NCI-H2081 (cell line): ENCODE results near the gene ZNF423.

Experiments
- DNase-seq, 2 experiments: peaks; one replicate each; lab custom pipeline; 2025; lab: John Stamatoyannopoulos, UW

The ZNF423 gene

GRCh38 chr16:49457196-49457595 lies 398.7 kb downstream of the ZNF423 start:
- DNase-seq, result no peak

DNA sequence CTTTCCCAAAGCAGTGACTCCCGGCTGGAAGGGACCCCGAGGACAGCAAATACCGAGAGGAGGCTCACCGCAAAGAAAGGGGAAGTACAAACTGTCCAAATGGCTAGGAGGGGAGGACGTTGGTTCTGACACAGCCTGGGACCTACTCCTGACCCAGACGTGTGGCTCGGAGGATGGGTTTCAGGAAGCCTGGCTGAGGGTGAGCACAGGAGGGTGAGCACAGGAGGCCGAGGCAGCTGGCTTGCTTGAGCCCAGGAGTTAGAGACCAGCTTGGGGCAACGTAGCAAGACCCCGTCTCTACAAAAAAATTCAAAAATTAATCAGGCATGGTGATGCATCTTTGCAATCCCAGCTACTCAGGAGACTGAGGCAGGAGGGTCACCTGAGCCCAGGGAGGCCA lies 399.1 kb downstream of the ZNF423 start:
- DNase-seq, result no peak

- no peak for DNase-seq
Measured at GRCh38 chr16:49455991-49456745, 399.7 kb downstream of the ZNF423 start.

GRCh38 chr16:49455181-49455990 lies 400.5 kb downstream of the ZNF423 start:
- DNase-seq, result no peak

DNA sequence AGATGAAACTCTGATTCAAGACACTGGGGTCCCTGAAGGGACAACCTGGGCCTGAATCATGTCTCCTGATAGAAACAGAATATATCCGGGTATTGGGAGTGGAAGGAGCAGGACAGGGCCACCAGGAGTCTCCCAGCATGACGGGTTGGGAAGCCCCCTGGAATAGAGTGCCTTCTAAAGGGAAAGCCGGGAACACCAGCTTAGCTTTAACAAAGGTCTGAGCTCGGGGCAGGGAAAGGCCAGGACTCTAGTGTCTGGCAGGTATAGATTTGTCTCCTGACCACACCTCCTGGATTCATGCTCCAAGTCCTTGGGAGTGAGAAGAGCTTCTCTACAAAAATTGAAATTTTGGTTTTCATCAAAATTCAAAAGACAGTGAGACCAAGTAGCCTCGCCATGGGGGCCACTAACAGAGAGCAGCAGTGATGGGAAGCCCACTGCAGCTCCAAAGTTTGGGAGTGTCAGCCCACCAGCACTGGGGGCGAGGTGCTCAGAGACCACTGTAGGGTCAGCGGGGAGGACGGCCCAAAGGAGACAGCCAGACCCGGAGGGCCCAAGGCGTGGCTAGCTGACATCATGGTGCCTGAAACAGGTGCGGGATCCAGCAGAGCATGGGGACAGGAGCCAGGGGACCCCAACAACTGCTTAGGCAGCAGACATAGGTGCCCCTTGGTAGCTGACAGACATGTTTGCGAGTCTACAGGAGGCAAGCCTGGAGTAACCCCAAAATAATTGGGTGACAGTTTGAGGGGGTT lies 401.3 kb downstream of the ZNF423 start:
- no peak for DNase-seq

DNA sequence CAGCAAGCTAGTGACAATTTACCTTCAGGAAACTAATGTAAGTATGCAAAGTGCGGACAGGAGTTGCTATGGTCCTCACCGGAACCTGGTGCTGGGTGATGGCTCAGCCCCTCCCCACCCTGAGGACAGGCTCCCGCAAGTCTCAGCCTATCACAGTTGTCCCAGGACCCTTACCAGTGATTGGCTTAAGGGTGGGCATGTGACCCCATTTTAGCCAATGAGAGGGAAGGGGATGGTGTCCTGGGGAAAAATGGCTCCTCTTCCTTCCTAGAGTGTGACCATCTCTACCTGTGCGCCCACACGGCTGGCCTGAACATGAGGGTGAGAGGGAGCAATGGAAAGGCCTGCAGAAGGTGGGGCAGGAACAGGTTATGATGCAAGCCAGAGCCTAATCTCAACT lies 401.9 kb downstream of the ZNF423 start:
- no peak for DNase-seq

- no peak for DNase-seq
Measured at GRCh38 chr16:49453021-49453420, 402.9 kb downstream of the ZNF423 start.

- DNase-seq, result no peak
Measured at GRCh38 chr16:49452578-49452977, 403.3 kb downstream of the ZNF423 start.

DNA sequence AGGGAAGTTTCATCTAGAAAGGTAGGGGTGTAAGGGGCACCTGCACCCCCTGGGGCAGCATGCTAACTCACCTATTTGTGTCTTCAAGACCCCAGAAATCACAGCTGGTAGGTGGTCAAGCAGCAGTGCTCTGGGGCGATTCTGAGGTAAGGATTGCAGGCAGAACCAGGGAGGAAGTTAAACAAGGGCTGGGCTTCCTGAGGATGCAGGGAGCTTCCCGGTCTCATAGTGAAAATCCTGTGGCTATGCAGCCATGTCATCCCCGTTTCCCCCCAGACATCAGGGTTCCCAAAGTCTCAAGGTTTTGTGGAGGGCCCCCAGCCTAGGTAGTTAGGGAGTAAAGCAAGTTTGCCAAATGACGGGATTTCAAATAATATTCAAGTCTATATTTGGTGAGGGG lies 403.8 kb downstream of the ZNF423 start:
- DNase-seq, result no peak

GRCh38 chr16:49446805-49447204 lies 409.1 kb downstream of the ZNF423 start:
- no peak for DNase-seq

DNA sequence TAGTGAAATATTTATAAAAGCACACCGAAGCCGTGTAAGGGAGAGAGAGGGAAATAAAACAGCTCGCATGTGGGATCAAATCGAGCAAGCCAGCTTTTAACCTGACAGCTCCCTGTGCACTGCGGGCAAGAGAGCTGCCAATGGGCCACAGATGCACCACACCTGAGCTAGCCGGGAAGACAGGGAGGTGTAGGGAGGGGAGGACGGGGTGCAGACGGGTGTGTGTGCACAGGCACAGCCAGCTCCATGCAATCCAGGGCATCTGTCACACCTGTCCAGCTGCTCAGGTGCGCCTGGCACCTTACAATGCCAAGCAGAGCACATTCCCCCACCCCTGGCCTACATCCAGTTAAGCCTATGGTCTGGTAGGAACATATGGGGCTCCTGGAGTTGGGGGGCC lies 412.3 kb downstream of the ZNF423 start:
- DNase-seq, result no peak

DNA sequence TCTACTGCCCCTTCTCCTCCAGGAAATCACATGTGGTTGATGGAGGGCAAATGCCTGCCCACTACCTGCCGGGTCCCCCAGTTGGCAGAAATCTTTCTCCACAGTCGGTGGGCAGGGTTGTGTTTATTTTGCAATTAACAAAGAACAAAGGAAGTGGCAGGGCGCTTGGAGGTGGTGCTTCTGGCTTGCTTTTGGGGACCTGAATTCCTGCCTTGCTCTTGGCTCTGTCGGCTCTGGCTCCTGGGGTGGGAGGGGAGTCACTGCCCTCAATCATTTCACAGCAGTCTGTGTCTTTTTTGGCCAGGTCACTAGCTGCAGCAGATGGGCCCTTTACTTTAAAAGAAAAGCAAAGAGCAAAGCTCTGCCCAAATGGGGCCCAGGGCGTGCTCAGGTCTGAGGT lies 413.1 kb downstream of the ZNF423 start:
- DNase-seq, result no peak

DNA sequence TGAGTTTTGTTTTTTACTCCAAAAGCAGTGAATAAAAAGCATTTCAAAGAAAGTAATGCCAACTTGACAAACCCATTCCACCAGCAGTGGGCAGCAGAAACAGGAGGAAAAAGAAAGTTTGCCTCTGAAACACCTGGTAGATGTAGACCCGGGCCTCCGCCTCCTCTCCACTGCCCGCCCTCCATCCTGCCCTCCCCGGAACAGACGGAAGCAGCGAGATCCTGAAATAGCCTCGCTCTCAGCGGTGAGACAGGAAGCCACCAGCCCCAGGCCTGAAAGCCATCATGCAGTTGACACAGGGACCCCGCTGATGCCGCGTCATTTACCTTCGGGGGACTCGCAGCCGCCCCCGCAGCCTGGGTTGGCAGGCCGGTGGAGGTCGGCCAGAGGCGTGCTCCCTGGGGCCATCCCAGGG lies 414.5 kb downstream of the ZNF423 start:
- DNase-seq, result peak in 1 of 2 experiments; percentile 0

GRCh38 chr16:49440156-49441065 lies 415.5 kb downstream of the ZNF423 start:
- no peak for DNase-seq

DNA sequence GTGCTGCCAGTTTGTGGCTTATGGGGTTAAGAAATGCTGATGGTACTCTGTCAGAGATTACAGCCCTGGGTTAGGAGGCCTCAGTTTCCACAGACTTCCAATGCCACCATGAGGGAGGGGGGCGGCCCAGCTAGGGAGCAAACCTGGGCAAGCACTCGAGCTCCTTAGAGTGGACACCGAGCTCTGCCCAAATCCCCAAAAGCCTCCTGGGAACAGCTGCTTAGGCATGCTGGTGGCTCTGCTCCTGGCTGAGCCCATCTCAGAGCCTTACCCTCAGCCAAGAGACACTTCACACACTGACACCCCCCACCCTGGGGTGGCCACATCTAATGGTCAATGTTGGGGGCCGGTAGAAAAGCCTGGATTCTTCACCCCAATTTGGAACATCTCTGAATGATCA lies 416.2 kb downstream of the ZNF423 start:
- no peak for DNase-seq

DNA sequence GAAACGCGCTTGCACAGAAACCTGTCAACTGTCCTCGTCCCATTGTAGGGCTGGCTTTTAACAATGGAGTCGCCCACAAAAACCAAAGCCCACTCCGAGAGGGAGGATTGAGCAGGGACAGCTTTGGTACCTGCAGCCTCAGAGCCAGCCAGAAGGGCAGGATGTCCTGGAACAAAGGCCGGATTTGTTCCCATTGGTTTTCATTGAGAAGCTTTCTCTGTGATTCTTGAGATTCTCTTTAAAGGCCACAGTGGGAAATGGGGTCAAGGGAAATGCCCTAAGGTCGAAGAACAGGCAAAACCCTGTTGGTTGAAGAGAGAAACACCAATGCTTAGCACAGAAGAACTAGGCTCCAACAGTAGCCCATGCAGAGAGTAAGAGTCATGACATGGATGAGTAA lies 416.9 kb downstream of the ZNF423 start:
- DNase-seq, result no peak
